Activated T-helper 17 cell treated with anti-CD3 and anti-CD28 coated beads, Interleukin-2, amount 50 U/mL, for 72 hours (primary cell): ENCODE measurements around the gene SPECC1. TPM values are rescaled to one million over a fixed set of nuclear protein-coding genes. Genes with fewer than 3 reads are reported as not detected.
"Not testable (repeated sequence)": the region's sequence is repeated elsewhere in the genome, so short reads cannot be mapped to it uniquely, and the experiment has no call there.

Source experiments
- ATAC-seq: fragments of 150-1000 bp; cut with Tn5 transposase; replicated peaks from 2 replicates; pipeline ENCODE4 v1.10.0; 2021; ENCODE audit warnings: mild to moderate bottlenecking, moderate library complexity
- H3K27ac Mint-ChIP-seq: one replicate; pipeline ENCODE4 v1.8.0; 2022; ENCODE audit warnings: mixed read lengths
- H3K27me3 Mint-ChIP-seq: one replicate; pipeline ENCODE4 v1.8.0; 2022; ENCODE audit warnings: mixed read lengths
- H3K36me3 Mint-ChIP-seq: one replicate; pipeline ENCODE4 v1.8.0; 2022; ENCODE audit warnings: low read depth, mild to moderate bottlenecking, mixed read lengths
- H3K4me1 Mint-ChIP-seq: one replicate; pipeline ENCODE4 v1.8.0; 2022; ENCODE audit warnings: mixed read lengths
- H3K4me3 Mint-ChIP-seq: one replicate; pipeline ENCODE4 v1.8.0; 2022; ENCODE audit warnings: mild to moderate bottlenecking, mixed read lengths
- H3K9me3 Mint-ChIP-seq: one replicate; pipeline ENCODE4 v1.8.0; 2022; ENCODE audit warnings: mixed read lengths
- total RNA-seq, 2 donors: library from RNA; stranded (reverse); gene quantifications; one replicate each; pipeline ENCODE4 v1.2.3, GENCODE V29; 2022

SPECC1 gene
- total RNA-seq, 2 donors from 2014 or later: 5.7 to 9.6 TPM

DNA sequence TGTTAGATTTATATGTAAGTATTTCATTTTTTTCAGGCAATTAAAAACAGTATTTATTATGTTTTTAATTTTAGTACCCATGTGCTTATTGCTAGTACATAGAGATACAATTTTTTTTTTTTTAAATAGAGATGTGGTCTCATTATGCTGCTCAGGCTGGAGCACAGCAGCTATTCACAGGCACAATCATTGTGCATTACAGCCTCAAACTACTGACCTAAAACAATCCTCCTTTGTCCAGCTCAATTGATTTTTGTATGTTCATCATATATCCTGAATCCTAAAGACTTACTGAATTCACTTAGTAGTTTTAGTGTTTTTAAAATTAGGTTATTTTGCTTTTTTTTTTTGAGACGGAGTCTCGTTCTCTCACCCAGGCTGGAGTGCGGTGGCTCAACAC is 26.3 kb downstream of the SPECC1 start:
- H3K9me3 Mint-ChIP-seq: no peaks in the 10 kb centered on the region
- ATAC-seq: no peak
- peaks cover 5% of the 10 kb centered on the region for H3K4me1 Mint-ChIP-seq
- H3K4me3 Mint-ChIP-seq: no peak overlapping the region
- no peak overlapping the region for H3K27ac Mint-ChIP-seq
- peaks cover 4% of the 10 kb centered on the region for H3K27me3 Mint-ChIP-seq
- H3K36me3 Mint-ChIP-seq: no peaks in the 10 kb centered on the region

DNA sequence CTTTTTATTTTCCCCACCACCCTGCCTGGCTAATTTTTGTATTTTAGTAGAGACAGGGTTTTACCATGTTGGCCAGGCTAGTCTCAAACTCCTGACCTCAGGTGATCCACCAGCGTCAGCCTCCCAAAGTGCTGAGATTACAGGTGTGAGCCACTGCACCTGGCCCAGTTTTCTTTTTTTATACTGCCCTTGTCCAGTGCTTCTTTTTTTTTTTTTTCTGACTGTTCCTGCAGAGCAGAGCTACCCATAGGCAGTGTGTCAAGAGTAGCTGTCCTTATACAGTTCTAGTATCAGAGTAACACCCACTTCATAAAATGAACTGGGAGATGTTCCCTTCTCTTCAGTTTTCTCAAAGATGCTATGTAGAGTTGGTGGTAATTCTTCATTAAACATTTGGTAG is 28.1 kb downstream of the SPECC1 start:
- H3K4me3 Mint-ChIP-seq, ATAC-seq, H3K4me1 Mint-ChIP-seq, H3K27ac Mint-ChIP-seq, H3K9me3 Mint-ChIP-seq, H3K27me3 Mint-ChIP-seq, H3K36me3 Mint-ChIP-seq: not testable (repeated sequence)

DNA sequence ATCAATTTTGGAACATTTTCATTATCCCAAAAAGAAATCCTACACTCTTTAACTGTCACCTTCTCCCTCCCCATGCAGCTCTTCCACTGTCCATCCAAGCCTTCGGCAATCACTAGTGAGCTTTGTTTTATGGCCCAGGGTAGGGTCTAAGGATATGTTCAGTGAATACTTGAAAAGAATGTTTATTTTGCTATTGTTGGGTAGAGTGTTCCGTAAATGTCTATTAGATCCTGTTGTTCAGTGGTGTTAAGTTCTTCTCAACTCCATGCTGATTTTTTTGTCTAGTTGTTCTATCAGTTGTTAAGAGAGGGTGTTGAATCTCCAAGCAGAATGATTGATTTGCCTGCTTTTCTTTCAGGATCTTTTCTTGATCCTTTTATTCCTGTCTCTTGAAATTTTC is 29.9 kb downstream of the SPECC1 start:
- ATAC-seq: no peak
- Mint-ChIP-seq H3K36me3 (no peaks in the 10 kb centered on the region), H3K27me3 (peaks cover 4% of the 10 kb centered on the region), H3K4me1 (no peaks in the 10 kb centered on the region), H3K9me3 (no peaks in the 10 kb centered on the region), H3K27ac (no peak overlapping the region), H3K4me3 (no peak overlapping the region)

DNA sequence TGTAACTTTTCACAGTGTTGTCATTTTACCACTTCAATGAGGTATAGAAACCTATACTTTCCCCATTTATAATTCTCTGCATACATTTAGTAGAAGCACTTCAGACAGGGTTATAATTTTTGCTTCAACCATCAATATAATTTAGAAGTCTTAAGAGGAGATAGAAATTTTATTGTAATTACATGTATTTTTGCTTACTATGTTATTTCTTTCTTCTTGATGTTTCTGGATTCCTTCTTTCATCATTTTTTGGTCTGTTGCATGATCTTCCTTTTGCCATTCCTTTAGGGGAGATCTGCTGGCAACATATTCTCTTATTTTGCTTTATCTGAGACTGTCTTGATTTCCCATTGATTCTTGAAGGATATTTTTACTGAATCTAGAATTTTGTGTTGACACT is 31.1 kb downstream of the SPECC1 start:
- no peaks in the 10 kb centered on the region for H3K27me3 Mint-ChIP-seq
- H3K27ac Mint-ChIP-seq: no peak overlapping the region
- H3K4me3 Mint-ChIP-seq: no peak overlapping the region
- no peak for ATAC-seq
- H3K9me3 Mint-ChIP-seq: no peaks in the 10 kb centered on the region
- no peaks in the 10 kb centered on the region for H3K36me3 Mint-ChIP-seq
- H3K4me1 Mint-ChIP-seq: no peaks in the 10 kb centered on the region

DNA sequence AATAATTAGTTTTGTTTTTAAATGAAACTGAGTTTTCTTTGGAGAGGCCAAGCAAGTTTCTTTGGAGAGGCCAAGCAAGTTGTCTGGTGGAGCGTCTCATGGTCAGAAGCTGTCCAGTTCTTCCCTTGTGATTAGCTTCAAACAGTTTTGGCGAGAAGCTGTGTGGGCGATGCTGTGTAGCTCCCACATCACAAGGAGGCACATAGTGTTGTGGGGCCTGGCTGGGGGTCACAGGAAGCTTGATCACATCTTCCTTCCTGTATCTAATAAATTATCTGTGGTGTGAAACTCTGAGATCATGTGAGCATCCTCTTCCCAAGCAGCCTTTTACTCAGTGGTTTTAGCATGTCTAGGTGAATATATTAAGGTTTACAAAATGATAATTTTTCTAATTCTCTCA is 33.9 kb downstream of the SPECC1 start:
- peak; percentile 21 for ATAC-seq
- no peak overlapping the region for H3K27ac Mint-ChIP-seq
- no peaks in the 10 kb centered on the region for H3K27me3 Mint-ChIP-seq
- H3K4me3 Mint-ChIP-seq: no peak overlapping the region
- H3K4me1 Mint-ChIP-seq: no peaks in the 10 kb centered on the region
- no peaks in the 10 kb centered on the region for H3K9me3 Mint-ChIP-seq
- no peaks in the 10 kb centered on the region for H3K36me3 Mint-ChIP-seq

DNA sequence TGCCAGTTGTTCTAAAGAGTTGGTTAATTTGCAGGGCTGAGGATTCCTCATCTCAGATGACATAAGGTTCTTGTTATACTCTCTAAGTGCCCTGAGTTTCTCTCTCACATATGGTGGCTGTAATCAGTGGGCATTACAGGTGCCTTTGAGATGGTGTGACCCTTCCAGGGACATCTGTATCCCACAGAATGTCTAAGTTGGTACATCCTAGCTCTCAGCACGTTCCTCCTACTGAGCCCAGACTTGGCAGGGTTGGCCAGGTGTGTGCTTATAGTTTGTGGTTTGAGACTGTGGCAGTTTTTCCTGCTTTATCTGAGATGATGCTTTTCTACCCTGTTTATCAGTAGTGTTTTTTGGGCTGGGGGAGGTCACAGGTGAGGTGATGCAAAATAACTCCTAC is 36.3 kb downstream of the SPECC1 start:
- Mint-ChIP-seq H3K36me3 (no peaks in the 10 kb centered on the region), H3K27me3 (no peaks in the 10 kb centered on the region), H3K4me3 (no peak overlapping the region), H3K4me1 (no peaks in the 10 kb centered on the region), H3K9me3 (no peaks in the 10 kb centered on the region), H3K27ac (no peak overlapping the region)
- ATAC-seq: no peak

DNA sequence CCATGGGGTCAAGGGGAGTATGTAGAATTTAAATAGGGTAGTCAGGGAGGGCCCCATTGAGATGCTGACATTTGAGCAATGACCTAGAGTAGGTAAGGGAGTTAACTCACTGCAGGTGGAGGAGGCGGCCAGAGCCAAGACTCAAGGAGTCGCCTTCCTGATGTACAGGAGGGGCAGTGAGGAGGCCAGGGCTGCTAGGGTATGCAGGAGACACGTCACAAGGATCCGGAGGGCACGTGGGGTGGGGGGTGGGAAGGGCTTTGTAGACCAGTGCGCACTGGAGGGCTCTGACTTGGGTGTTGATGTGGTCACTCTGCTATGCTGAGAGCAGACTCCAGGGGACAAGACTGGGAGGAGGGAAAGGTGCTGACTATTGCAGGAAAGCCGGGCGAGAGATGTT is 37.5 kb downstream of the SPECC1 start:
- Mint-ChIP-seq H3K4me1 (no peaks in the 10 kb centered on the region), H3K27ac (no peak overlapping the region), H3K36me3 (no peaks in the 10 kb centered on the region), H3K9me3 (no peaks in the 10 kb centered on the region), H3K27me3 (no peaks in the 10 kb centered on the region), H3K4me3 (no peak overlapping the region)
- ATAC-seq: no peak

DNA sequence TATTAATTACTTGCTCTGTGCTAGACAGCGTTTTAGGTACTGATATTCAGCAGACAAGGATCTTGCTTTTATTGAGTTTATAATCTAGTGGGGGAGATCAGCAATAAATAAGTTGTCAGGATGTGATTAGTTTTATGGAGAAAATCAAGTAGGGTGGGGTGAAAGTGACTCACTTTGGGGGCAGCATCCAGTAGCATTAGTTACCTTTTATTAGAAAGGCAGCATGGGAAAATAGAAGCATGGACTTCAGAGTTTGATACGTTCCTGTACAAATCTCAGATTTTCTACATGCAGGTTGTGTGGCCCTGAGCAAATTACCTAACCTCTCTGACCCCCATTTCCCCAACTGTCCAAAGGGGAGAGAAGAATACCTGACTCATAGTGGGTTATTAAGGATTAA is 42.5 kb downstream of the SPECC1 start:
- no peak for ATAC-seq
- no peaks in the 10 kb centered on the region for H3K4me1 Mint-ChIP-seq
- no peak overlapping the region for H3K27ac Mint-ChIP-seq
- no peaks in the 10 kb centered on the region for H3K36me3 Mint-ChIP-seq
- H3K27me3 Mint-ChIP-seq: peaks cover 4% of the 10 kb centered on the region
- no peak overlapping the region for H3K4me3 Mint-ChIP-seq
- H3K9me3 Mint-ChIP-seq: no peaks in the 10 kb centered on the region

DNA sequence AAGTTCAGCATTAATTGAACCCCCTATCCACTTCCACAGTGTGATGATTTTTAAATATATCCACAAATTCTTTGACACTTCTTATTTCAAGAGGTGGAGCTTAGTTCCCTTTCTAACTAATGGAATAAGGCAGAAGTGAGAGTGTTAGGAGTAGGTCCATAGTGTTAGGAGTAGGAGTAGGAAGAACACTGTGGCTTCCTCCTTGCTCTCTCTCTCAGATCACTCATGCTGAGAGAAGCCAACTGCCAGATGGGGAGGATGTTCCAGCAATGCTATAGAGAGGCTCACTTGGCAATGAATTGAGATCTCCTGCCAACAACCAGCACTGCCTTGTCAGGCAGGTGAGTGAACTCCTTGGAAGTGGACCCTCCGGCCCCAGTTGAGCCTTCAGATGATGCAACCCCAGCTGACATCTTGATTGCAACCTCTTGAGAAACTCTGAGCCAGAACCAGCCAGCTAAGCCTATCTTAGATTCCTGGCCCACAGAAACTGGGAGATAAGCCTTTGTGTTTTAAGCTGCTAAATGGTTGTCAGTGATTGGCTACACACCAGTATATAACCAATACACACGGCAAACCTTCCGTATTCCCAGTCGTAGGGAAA is 44.3 kb downstream of the SPECC1 start:
- Mint-ChIP-seq H3K36me3 (no peaks in the 10 kb centered on the region), H3K4me3 (no peak overlapping the region), H3K9me3 (no peaks in the 10 kb centered on the region), H3K4me1 (no peaks in the 10 kb centered on the region), H3K27ac (no peak overlapping the region), H3K27me3 (peaks cover 4% of the 10 kb centered on the region)
- ATAC-seq: no peak

DNA sequence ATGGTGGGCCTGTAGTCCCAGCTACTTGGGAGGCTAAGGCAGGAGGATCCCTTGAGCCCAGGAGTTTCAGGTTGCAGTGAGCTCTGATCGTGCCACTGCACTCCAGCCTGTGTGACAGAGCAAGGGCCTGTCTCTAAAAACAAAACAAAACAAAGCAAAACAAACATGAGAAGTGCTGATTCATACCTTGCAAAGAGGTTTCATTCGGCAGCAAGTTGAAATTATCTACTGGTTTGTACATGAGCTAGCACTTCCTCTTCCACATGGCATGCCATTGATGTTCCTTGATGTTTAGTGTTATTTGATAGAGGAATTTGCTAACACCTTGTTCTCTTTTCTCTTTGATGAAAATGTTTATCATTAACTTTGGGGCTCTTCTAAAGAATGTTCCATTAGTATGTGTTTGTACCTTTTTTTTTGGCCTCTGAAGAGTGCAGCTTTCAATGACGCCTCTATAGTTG is 50.6 kb downstream of the SPECC1 start:
- Mint-ChIP-seq H3K4me3 (no peak overlapping the region), H3K36me3 (no peaks in the 10 kb centered on the region), H3K9me3 (no peaks in the 10 kb centered on the region), H3K27me3 (no peaks in the 10 kb centered on the region), H3K4me1 (peaks cover 16% of the 10 kb centered on the region), H3K27ac (no peak overlapping the region)
- ATAC-seq: no peak

DNA sequence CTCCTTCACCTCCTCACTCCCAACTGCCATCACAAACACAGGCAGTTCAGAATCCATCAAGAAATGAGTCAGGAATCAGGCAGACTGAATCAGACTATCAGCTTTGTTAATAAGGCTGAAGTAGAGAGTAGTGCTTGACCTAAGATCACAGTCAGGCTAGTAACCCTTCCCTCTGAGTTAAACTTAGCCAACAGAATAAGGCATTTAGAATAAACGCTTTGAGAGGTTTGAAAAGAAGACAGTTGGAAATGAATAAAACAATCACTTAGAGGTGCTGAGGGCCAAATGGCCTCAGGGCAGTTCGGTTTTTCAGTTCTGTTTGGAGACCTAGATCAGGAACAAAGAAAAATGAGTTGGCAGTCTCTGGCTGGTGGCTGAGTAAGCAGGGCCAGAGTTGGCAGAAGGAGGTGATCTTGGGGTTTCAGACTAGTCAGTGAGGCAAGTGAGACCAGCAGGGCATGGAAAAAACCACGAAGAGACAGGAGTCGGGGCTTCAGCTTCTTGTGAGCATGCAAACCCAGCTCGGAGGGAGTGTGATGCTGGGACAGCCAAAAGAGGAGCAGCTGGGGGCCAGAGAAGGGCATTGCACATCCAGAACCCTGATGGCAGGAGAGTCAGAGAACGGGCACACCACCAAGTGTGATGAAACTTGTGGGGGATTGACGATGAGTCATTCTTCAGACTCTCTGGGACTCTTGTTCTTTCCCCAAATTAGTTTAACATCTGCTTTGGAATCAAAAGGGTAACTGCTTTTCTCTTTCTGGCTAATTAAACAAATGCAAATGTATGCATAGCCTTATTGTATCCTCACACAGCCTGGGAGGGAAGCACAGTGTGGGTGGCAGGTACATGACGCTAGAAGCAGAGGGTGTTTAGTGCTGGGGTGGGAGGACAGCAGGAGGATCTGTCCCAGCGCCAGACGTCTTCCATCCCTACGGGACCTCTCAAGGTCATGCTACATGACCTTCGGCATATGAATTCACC is 54.8 kb downstream of the SPECC1 start:
- peak; percentile 87 for ATAC-seq

DNA sequence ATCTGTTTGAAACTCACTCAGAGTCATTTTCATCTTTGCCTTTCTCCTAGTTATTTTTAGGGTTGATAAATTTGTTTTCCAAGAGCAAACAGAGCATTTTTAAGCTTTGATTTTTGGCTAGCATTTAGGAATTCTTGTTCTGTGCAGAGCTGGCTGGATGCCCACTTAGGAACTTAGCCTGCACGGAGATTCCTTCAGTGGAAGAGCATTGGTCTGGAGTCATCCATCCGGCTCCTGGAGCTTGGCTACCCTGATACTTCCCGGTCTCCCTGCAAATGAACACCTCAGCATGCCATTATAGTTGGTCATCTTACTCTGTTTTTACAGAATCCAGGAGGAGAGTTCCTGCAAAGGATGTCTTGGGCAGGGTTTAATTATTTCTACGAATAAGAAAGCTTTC is 57.1 kb downstream of the SPECC1 start:
- Mint-ChIP-seq H3K27me3 (no peaks in the 10 kb centered on the region), H3K27ac (no peak overlapping the region), H3K4me1 (peaks cover 21% of the 10 kb centered on the region), H3K36me3 (no peaks in the 10 kb centered on the region), H3K4me3 (no peak overlapping the region), H3K9me3 (no peaks in the 10 kb centered on the region)
- ATAC-seq: no peak

More for the DNA sequence above, 54.8 kb downstream of the SPECC1 start:
- Mint-ChIP-seq H3K4me3 (peak overlapping the region; percentile 65), H3K36me3 (no peaks in the 10 kb centered on the region), H3K27ac (peak overlapping the region; percentile 87), H3K4me1 (peaks cover 21% of the 10 kb centered on the region), H3K9me3 (no peaks in the 10 kb centered on the region), H3K27me3 (no peaks in the 10 kb centered on the region)

DNA sequence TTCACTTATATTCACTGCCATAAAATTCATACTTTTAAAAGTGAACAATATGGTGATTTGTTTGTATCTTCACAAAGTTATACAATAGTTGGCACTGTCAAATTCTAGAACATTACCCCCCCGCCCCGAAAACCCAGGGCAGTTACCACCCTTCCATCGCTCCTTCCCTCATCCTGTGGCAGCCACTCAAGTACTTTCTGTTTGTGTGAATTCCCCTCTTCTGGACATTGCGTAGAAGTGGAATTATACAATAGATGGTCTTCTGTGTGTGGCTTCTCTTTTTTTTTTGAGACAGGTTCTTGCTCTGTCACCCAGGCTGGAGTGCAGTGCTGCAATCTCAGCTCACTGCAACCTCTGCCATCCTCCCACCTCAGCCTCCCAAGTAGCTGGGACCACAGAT is 58.6 kb downstream of the SPECC1 start:
- H3K27ac Mint-ChIP-seq: no peak overlapping the region

DNA sequence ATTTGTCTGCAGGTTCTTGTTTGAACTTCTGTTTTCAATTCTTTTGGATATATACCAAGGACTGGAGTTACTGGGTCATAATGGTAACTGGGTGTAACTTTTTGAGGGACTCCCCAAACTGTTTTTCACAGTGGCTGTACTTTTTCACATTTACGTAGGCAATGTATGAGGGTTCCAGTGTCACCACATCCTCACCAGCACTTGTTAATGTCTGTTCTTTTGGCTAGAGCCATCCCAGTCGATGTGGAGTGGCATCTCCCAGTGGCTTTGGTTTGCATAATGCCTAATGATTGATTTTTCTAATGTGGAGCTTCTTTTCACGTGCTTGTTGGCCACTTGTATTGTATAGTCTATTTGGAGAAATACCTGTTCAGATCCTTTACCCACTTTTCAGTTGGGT is 59.3 kb downstream of the SPECC1 start:
- Mint-ChIP-seq H3K36me3 (no peaks in the 10 kb centered on the region), H3K9me3 (no peaks in the 10 kb centered on the region), H3K27ac (no peak overlapping the region), H3K4me3 (no peak overlapping the region), H3K4me1 (peaks cover 23% of the 10 kb centered on the region), H3K27me3 (no peaks in the 10 kb centered on the region)
- no peak for ATAC-seq

More for the DNA sequence above, 58.6 kb downstream of the SPECC1 start:
- Mint-ChIP-seq H3K4me1 (peaks cover 21% of the 10 kb centered on the region), H3K36me3 (no peaks in the 10 kb centered on the region), H3K27me3 (no peaks in the 10 kb centered on the region), H3K4me3 (no peak overlapping the region), H3K9me3 (no peaks in the 10 kb centered on the region)
- no peak for ATAC-seq
